Activated CD8-positive, alpha-beta T cell treated with anti-CD3 and anti-CD28 coated beads for 36 hours (primary cell): Measurements from ENCODE around the gene PNPT1. TPM values are rescaled to one million over a fixed set of nuclear protein-coding genes. Genes with fewer than 3 reads are reported as not detected.

Experiments used
- ATAC-seq: fragments of 200-7000 bp; cut with Tn5 transposase; one replicate; pipeline ENCODE4 v1.10.0; 2021; ENCODE audit warnings: mild to moderate bottlenecking, moderate library complexity
- CTCF ChIA-PET: fragments of 350-600 bp; sonication (Branson Sonifier 250); formaldehyde crosslinking; loops from one replicate; lab custom pipeline; 2021; ENCODE audit warnings: antibody characterized with exemption; lab: Charles Lee
- POLR2A ChIA-PET: fragments of 350-600 bp; sonication (Branson Sonifier 250); formaldehyde crosslinking; loops from one replicate; lab custom pipeline; 2021; ENCODE audit warnings: antibody characterized with exemption; lab: Charles Lee
- DNase-seq: peaks from one replicate; pipeline ENCODE4 v3.0.0-alpha.2; 2020
- H3K27ac Mint-ChIP-seq: one replicate; pipeline ENCODE4 v1.8.0; 2021; ENCODE audit warnings: mild to moderate bottlenecking, mixed read lengths
- H3K27me3 Mint-ChIP-seq: one replicate; pipeline ENCODE4 v1.8.0; 2021; ENCODE audit warnings: mixed read lengths
- H3K36me3 Mint-ChIP-seq: one replicate; pipeline ENCODE4 v1.8.0; 2021; ENCODE audit warnings: low read depth, mixed read lengths
- H3K4me1 Mint-ChIP-seq: one replicate; pipeline ENCODE4 v1.8.0; 2021; ENCODE audit warnings: low read depth, mixed read lengths
- H3K4me3 Mint-ChIP-seq: one replicate; pipeline ENCODE4 v1.8.0; 2021; ENCODE audit warnings: mild to moderate bottlenecking, moderate library complexity, mixed read lengths
- H3K9me3 Mint-ChIP-seq: one replicate; pipeline ENCODE4 v1.8.0; 2021; ENCODE audit warnings: mixed read lengths
- intact Hi-C: fragments of 100-400 bp; cut with micrococcal nuclease; formaldehyde crosslinking; loops from one replicate; pipeline ENCODE4 v1.10.0; 2022
- total RNA-seq, 2 experiments: library from RNA; stranded (reverse); gene quantifications; one replicate each; pipeline ENCODE4 v1.2.3, GENCODE V29; 2021
- TF ChIP-seq, protein P1 (sequence below): fragments of 200-600 bp; IDR thresholded peaks from one replicate; pipeline ENCODE4 v1.8.0; 2022; ENCODE audit warnings: antibody characterized with exemption, mild to moderate bottlenecking

PNPT1 gene
- total RNA-seq, 2 experiments from 2014 or later = 49.5 to 50.0 TPM

- H3K36me3 Mint-ChIP-seq = peaks cover 41% of the 10 kb centered on the region
- H3K27ac Mint-ChIP-seq = no peak overlapping the region
- ChIA-PET POLR2A (no interaction called here), CTCF (no interaction called here)
- peaks cover 31% of the 10 kb centered on the region for H3K4me1 Mint-ChIP-seq
- H3K4me3 Mint-ChIP-seq = no peak overlapping the region
- ATAC-seq (no peak), DNase-seq (no peak)
- H3K27me3 Mint-ChIP-seq = no peaks in the 10 kb centered on the region
- no peaks in the 10 kb centered on the region for H3K9me3 Mint-ChIP-seq
- TF ChIP-seq, protein P1, sequence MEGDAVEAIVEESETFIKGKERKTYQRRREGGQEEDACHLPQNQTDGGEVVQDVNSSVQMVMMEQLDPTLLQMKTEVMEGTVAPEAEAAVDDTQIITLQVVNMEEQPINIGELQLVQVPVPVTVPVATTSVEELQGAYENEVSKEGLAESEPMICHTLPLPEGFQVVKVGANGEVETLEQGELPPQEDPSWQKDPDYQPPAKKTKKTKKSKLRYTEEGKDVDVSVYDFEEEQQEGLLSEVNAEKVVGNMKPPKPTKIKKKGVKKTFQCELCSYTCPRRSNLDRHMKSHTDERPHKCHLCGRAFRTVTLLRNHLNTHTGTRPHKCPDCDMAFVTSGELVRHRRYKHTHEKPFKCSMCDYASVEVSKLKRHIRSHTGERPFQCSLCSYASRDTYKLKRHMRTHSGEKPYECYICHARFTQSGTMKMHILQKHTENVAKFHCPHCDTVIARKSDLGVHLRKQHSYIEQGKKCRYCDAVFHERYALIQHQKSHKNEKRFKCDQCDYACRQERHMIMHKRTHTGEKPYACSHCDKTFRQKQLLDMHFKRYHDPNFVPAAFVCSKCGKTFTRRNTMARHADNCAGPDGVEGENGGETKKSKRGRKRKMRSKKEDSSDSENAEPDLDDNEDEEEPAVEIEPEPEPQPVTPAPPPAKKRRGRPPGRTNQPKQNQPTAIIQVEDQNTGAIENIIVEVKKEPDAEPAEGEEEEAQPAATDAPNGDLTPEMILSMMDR = no peak
- intact Hi-C loops = no loop called here
These were observed 64.7 kb downstream of the PNPT1 start for GRCh38 chr2:55628931-55629330.

DNA sequence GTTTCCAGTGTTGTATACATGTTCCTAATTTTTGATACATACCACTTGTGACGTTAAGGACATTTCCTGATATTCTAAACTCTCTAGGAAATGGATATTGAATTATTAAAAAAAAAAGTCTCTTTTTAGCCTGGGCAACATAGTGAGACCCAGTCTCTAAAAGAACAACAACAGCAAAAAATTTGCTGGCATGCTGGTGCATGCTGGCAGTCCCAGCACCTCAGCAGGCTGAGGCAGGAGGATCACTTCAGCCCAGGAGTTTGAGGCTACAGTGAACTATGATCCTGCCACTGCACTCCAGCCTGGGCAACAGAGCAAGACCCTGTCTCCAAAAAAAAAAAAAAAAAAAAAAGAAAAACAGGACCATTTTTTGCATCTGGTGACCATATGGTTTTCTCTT is 65.7 kb downstream of the PNPT1 start:
- H3K4me3 Mint-ChIP-seq = no peak overlapping the region
- ATAC-seq (no peak), DNase-seq (no peak)
- H3K27me3 Mint-ChIP-seq = no peaks in the 10 kb centered on the region
- TF ChIP-seq, protein P1 = no peak
- intact Hi-C loops = no loop called here
- ChIA-PET POLR2A (no interaction called here), CTCF (no interaction called here)
- peaks cover 41% of the 10 kb centered on the region for H3K4me1 Mint-ChIP-seq
- peaks cover 40% of the 10 kb centered on the region for H3K36me3 Mint-ChIP-seq
- H3K9me3 Mint-ChIP-seq = no peaks in the 10 kb centered on the region
- H3K27ac Mint-ChIP-seq = no peak overlapping the region

DNA sequence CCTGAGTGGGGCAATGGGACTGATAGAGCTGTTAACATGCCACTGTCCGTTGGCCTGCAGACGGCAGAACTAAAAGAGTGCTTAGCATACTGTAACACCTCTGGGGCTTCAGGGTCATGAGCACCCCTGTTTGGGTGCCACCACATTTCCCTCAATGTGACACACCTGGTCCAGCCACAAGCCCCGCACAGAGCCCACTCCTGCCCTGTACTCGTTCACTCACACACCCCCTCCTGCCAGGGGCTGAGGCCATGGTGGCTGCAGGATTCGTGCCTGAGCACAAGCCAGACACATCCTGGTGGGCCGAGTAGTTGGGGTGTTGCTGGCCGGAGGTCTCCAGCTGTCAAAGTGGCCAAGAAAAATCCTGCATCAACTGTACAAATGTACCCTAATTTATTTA is 71.8 kb downstream of the PNPT1 start:
- ATAC-seq (no peak), DNase-seq (no peak)
- POLR2A ChIA-PET = no interaction called here
- Mint-ChIP-seq H3K27me3 (no peaks in the 10 kb centered on the region), H3K36me3 (peaks cover 31% of the 10 kb centered on the region), H3K4me3 (no peak overlapping the region), H3K4me1 (peaks cover 63% of the 10 kb centered on the region), H3K27ac (no peak overlapping the region), H3K9me3 (no peaks in the 10 kb centered on the region)
- intact Hi-C loops = no loop called here
- CTCF ChIA-PET = interaction anchor here (0.9 kb wide), 1 partner anchor 74 kb away, joined by 3 read pairs; no protein-coding TSS in a partner anchor
- TF ChIP-seq, protein P1 = no peak

GRCh38 chr2:55620123-55620779 is 73.4 kb downstream of the PNPT1 start:
- ChIA-PET CTCF (no interaction called here), POLR2A (interaction anchor here (1.3 kb wide), 1 partner anchor 10 kb away, joined by 5 read pairs; no protein-coding TSS in a partner anchor)
- H3K4me3 Mint-ChIP-seq = no peak overlapping the region
- H3K27ac Mint-ChIP-seq = no peak overlapping the region
- H3K9me3 Mint-ChIP-seq = no peaks in the 10 kb centered on the region
- H3K27me3 Mint-ChIP-seq = no peaks in the 10 kb centered on the region
- H3K4me1 Mint-ChIP-seq = peaks cover 54% of the 10 kb centered on the region
- TF ChIP-seq, protein P1 = peak; percentile 61
- DNase-seq (peak; percentile 39), ATAC-seq (no peak)
- peaks cover 27% of the 10 kb centered on the region for H3K36me3 Mint-ChIP-seq
- intact Hi-C loops = no loop called here
